HCT116 (cell line): ENCODE measurements around the gene CA10. TPM values are rescaled to one million over a fixed set of nuclear protein-coding genes. Genes with fewer than 3 reads are reported as not detected.

Experiments used
- ATAC-seq: fragments of 200-7000 bp; cut with Tn5 transposase; 2 replicates; pipeline ENCODE4 v1.9.1; 2020; ENCODE audit warnings: mild to moderate bottlenecking, moderate library complexity
- BruUV-seq: library from RNA; stranded (reverse); fragments of 400-500 nt; replicated peaks from 2 replicates; lab custom pipeline; 2021; lab: Mats Ljungman, UMichigan
- CTCF ChIA-PET: fragments of 300-600 bp; sonication (Branson Sonifier 250); formaldehyde crosslinking; loops from one replicate; lab custom pipeline; 2021; ENCODE audit warnings: antibody characterized with exemption; lab: Charles Lee
- POLR2A ChIA-PET: fragments of 300-600, 350-600 bp; sonication (Branson Sonifier 250); formaldehyde crosslinking; loops from one replicate; lab custom pipeline; 2021; ENCODE audit warnings: antibody characterized with exemption; lab: Charles Lee
- RAD21 ChIA-PET, 2 experiments: fragments of 300-600 bp; sonication (Branson Sonifier 250); formaldehyde crosslinking; loops; one replicate each; lab custom pipeline; 2023; ENCODE audit warnings: low total read pairs in 2 of 2; ENCODE audit not compliant: uncharacterized antibody in 2 of 2, unreplicated experiment in 2 of 2, low non-redundant PET in 1 of 2; lab: Charles Lee
- DNase-seq: peaks from one replicate; pipeline ENCODE4 v3.0.0-alpha.2; 2010; ENCODE audit warnings: low read depth, low spot score
- H2AFZ ChIP-seq: fragments of 200-600 bp; shearing (Covaris generic), sonication (generic); 2 replicates; pipeline ENCODE4 v1.6.1; 2017; ENCODE audit warnings: low read depth, mixed run types, mixed read lengths, antibody characterized with exemption, low read length; ENCODE audit not compliant: poor library complexity, severe bottlenecking
- H3K27ac ChIP-seq: 2 replicates; pipeline ENCODE4 v1.5.1; 2012; ENCODE audit warnings: low read depth, low read length
- H3K27me3 ChIP-seq: fragments of 200-600 bp; sonication (generic); 2 replicates; pipeline ENCODE4 v1.6.1; 2016; ENCODE audit warnings: mixed run types, low read length, mixed read lengths; ENCODE audit not compliant: insufficient read depth
- H3K36me3 ChIP-seq, 2 experiments: fragments of 200-500 bp in 1 of 2; fragments of 200-600 bp in 1 of 2; sonication (Bioruptor generic) in 1 of 2; sonication (generic) in 1 of 2; 2 replicates each; pipeline versions ENCODE4 v1.5.1 to v1.6.1; 2014 to 2016; ENCODE audit warnings: low read length in 2 of 2, inconsistent platforms in 1 of 2, mixed read lengths in 1 of 2, mixed run types in 1 of 2; ENCODE audit not compliant: insufficient read depth in 2 of 2, control insufficient read depth in 1 of 2
- H3K4me1 ChIP-seq, 2 experiments: fragments of 200-600 bp in 1 of 2; sonication (generic) in 1 of 2; 2 replicates each; pipeline versions ENCODE4 v1.5.1 to v1.6.1; 2012 to 2017; ENCODE audit warnings: low read length in 2 of 2, inconsistent platforms in 1 of 2, mild to moderate bottlenecking in 1 of 2, mixed read lengths in 1 of 2, mixed run types in 1 of 2, moderate library complexity in 1 of 2; ENCODE audit not compliant: insufficient read depth in 2 of 2, control insufficient read depth in 1 of 2
- H3K4me2 ChIP-seq: fragments of 200-600 bp; sonication (generic); 2 replicates; pipeline ENCODE4 v1.6.1; 2017; ENCODE audit warnings: mixed run types, low read length, mixed read lengths
- H3K4me3 ChIP-seq, 2 experiments: fragments of 200-600 bp in 1 of 2; sonication (generic) in 1 of 2; replicated peaks in 1 of 2; 2 replicates each; pipeline ENCODE4 v1.5.1; 2011 to 2016; ENCODE audit warnings: low read length in 2 of 2, control low read depth in 1 of 2, low read depth in 1 of 2, mild to moderate bottlenecking in 1 of 2, mixed read lengths in 1 of 2, mixed run types in 1 of 2
- H3K79me2 ChIP-seq: fragments of 200-600 bp; sonication (generic); 2 replicates; pipeline ENCODE4 v1.6.1; 2017; ENCODE audit warnings: mild to moderate bottlenecking, mixed run types, low read length, moderate library complexity, mixed read lengths; ENCODE audit not compliant: insufficient read depth
- H3K9ac ChIP-seq: fragments of 200-600 bp; sonication (generic); 2 replicates; pipeline ENCODE4 v1.6.1; 2016; ENCODE audit warnings: low read length, mixed read lengths
- H3K9me2 ChIP-seq: fragments of 200-600 bp; sonication (generic), shearing (Covaris generic); 2 replicates; pipeline ENCODE4 v1.6.1; 2017; ENCODE audit warnings: mixed run types, mild to moderate bottlenecking, moderate library complexity; ENCODE audit not compliant: insufficient read depth
- H3K9me3 ChIP-seq, 2 experiments: fragments of 200-500 bp in 1 of 2; fragments of 200-600 bp in 1 of 2; sonication (Bioruptor generic) in 1 of 2; sonication (generic) in 1 of 2; 2 replicates each; pipeline ENCODE4 v1.6.1; 2014 to 2017; ENCODE audit warnings: low read length in 2 of 2, mixed read lengths in 2 of 2, inconsistent platforms in 1 of 2, low read depth in 1 of 2, mild to moderate bottlenecking in 1 of 2, mixed run types in 1 of 2, moderate library complexity in 1 of 2; ENCODE audit not compliant: control insufficient read depth in 1 of 2, insufficient read depth in 1 of 2
- H4K20me1 ChIP-seq: fragments of 200-600 bp; sonication (generic), shearing (Covaris generic); 2 replicates; pipeline ENCODE4 v1.6.1; 2017; ENCODE audit warnings: mixed run types, mild to moderate bottlenecking, moderate library complexity; ENCODE audit not compliant: insufficient read depth
- ATF3 ChIP-seq: IDR thresholded peaks from 2 replicates; pipeline ENCODE4 v1.6.1; 2012
- CEBPB ChIP-seq: IDR thresholded peaks from 2 replicates; pipeline ENCODE4 v1.6.1; 2012; ENCODE audit warnings: low read depth
- CTCF ChIP-seq, 3 experiments: fragments of 200-600 bp in 1 of 3; sonication (generic) in 1 of 3; IDR thresholded peaks in 2 of 3; conservative IDR thresholded peaks in 1 of 3; 2 replicates each; pipeline ENCODE4 v1.5.1; 2012 to 2017; ENCODE audit warnings: low read depth in 2 of 3, low read length in 2 of 3, antibody characterized with exemption in 1 of 3, borderline replicate concordance in 1 of 3, control low read depth in 1 of 3, mild to moderate bottlenecking in 1 of 3, mixed read lengths in 1 of 3, mixed run types in 1 of 3, moderate library complexity in 1 of 3; ENCODE audit not compliant: insufficient read depth in 1 of 3
- EGR1 ChIP-seq: IDR thresholded peaks from 2 replicates; pipeline ENCODE4 v1.6.1; 2012; ENCODE audit warnings: low read depth
- EZH2 ChIP-seq: fragments of 200-600 bp; sonication (generic); IDR thresholded peaks from 2 replicates; pipeline ENCODE4 v1.6.1; 2017; ENCODE audit warnings: antibody characterized with exemption, mixed run types
- MAX ChIP-seq: IDR thresholded peaks from 2 replicates; pipeline ENCODE4 v1.6.1; 2012
- RAD21 ChIP-seq: IDR thresholded peaks from 2 replicates; pipeline ENCODE4 v1.6.1; 2012; ENCODE audit warnings: low read depth, mild to moderate bottlenecking
- REST ChIP-seq: IDR thresholded peaks from 2 replicates; pipeline ENCODE4 v1.6.1; 2012; ENCODE audit warnings: low read depth
- SIN3A ChIP-seq: IDR thresholded peaks from 2 replicates; pipeline ENCODE4 v1.6.1; 2012; ENCODE audit warnings: low read depth
- SP1 ChIP-seq: IDR thresholded peaks from 2 replicates; pipeline ENCODE4 v1.6.1; 2012; ENCODE audit warnings: low read depth
- ZNF274 ChIP-seq: fragments of 200-500 bp; sonication (Bioruptor generic); IDR thresholded peaks from 2 replicates; pipeline ENCODE4 v1.6.1; 2014; ENCODE audit warnings: mild to moderate bottlenecking, low read depth, low read length, inconsistent platforms
- intact Hi-C: fragments of 100-400 bp; cut with micrococcal nuclease; formaldehyde crosslinking; loops from 2 replicates; pipeline ENCODE4 v1.10.0; 2022
- total RNA-seq: library from RNA; stranded (reverse); gene quantifications from one replicate; pipeline ENCODE4 v1.2.1, GENCODE V29; 2021; ENCODE audit not compliant: unreplicated experiment

CA10 gene
- total RNA-seq, 1 experiment from 2014 or later = not detected

GRCh38 chr17:52024300-52024870 is 134.1 kb downstream of the CA10 start:
- Histone ChIP-seq H3K9ac (no peak overlapping the region), H3K9me2 (no peaks in the 10 kb centered on the region), H3K36me3 (no peaks in the 10 kb centered on the region), H4K20me1 (no peaks in the 10 kb centered on the region), H3K4me2 (no peak overlapping the region), H3K27ac (no peak overlapping the region), H3K4me3 (no peak overlapping the region), H3K79me2 (no peaks in the 10 kb centered on the region), H3K27me3 (no peaks in the 10 kb centered on the region), H3K9me3 (peaks cover 23 to 27% of the 10 kb centered on the region in 2 experiments; a peak in 2 of 4 replicates), H2AFZ (no peak overlapping the region), H3K4me1 (no peaks in the 10 kb centered on the region)
- RAD21 ChIA-PET = no interaction called here
- BruUV-seq = no TSS peak
- DNase-seq = no peak
- intact Hi-C loops = no loop called here
- POLR2A ChIA-PET = no interaction called here
- ATAC-seq = no peak
- CTCF ChIA-PET = no interaction called here
- TF ChIP-seq REST (no peak), CEBPB (no peak), SIN3A (no peak), ZNF274 (no peak), CTCF (IDR thresholded peaks at IDR 0.05 in 2 of 3, conservative IDR thresholded peaks at IDR 0.05 in 1 of 3; ENCODE audit: borderline replicate concordance in 1 of 3, insufficient read depth in 1 of 3, low read depth in 2 of 3, low read length in 2 of 3) (no peak), EZH2 (no peak), RAD21 (no peak), ATF3 (no peak), SP1 (no peak), EGR1 (no peak), MAX (no peak)
- TF ChIP-seq, all 23 proteins: peak for 0
